Gastrocnemius medialis (tissue), 4 donors: ENCODE measurements around the gene CIB2. TPM values are rescaled to one million over a fixed set of nuclear protein-coding genes. Genes with fewer than 3 reads are reported as not detected.
A peak's percentile ranks its signal among the peaks of the same experiment; 100 is the strongest.

Experiments
- ATAC-seq, 2 donors: fragments of 150-250 bp; one replicate each; pipeline ENCODE4 v1.9.1; 2016
- DNase-seq, 2 donors: peaks; one replicate each; pipeline ENCODE4 v3.0.0-alpha.2; 2019
- H3K27ac ChIP-seq, 4 donors: fragments of 200-600 bp; sonication (generic); 1 replicate in 1 of 4; 2 replicates in 3 of 4; pipeline ENCODE4 v1.5.1; 2016 to 2018; ENCODE audit warnings: mild to moderate bottlenecking in 2 of 4, moderate library complexity in 1 of 4
- H3K27me3 ChIP-seq, 3 donors: fragments of 200-600 bp; sonication (generic) in 2 of 3; 1 replicate in 1 of 3; 2 replicates in 2 of 3; pipeline versions ENCODE4 v1.5.1 to v1.6.0; 2016 to 2019; ENCODE audit warnings: mild to moderate bottlenecking in 1 of 3, moderate library complexity in 1 of 3
- H3K36me3 ChIP-seq, 2 donors: fragments of 200-600 bp; sonication (generic) in 1 of 2; one replicate each; pipeline ENCODE4 v1.5.1; 2017 to 2018
- H3K4me1 ChIP-seq, 2 donors: fragments of 200-600 bp; sonication (generic) in 1 of 2; one replicate each; pipeline ENCODE4 v1.5.1; 2016 to 2017; ENCODE audit warnings: mild to moderate bottlenecking in 2 of 2
- H3K4me3 ChIP-seq, 4 donors: fragments of 200-600 bp; sonication (generic) in 3 of 4; 1 replicate in 1 of 4; 2 replicates in 3 of 4; pipeline ENCODE4 v1.5.1; 2016 to 2019; ENCODE audit warnings: mild to moderate bottlenecking in 2 of 4
- H3K9me3 ChIP-seq, 3 donors: fragments of 200-600 bp; sonication (generic) in 2 of 3; 1 replicate in 1 of 3; 2 replicates in 2 of 3; pipeline ENCODE4 v1.5.1; 2016 to 2019
- CTCF ChIP-seq, 5 experiments: fragments of 450-650 bp in 3 of 5; fragments of 200-600 bp in 2 of 5; sonication (generic) in 2 of 5; IDR thresholded peaks in 4 of 5; conservative IDR thresholded peaks in 1 of 5; 1 replicate in 4 of 5; 2 replicates in 1 of 5; pipeline ENCODE4 v1.5.1; 2016 to 2019; ENCODE audit warnings: antibody characterized with exemption in 5 of 5, mild to moderate bottlenecking in 3 of 5, moderate library complexity in 3 of 5
- POLR2A ChIP-seq, 2 donors: fragments of 450-650 bp; IDR thresholded peaks; one replicate each; pipeline ENCODE4 v1.6.1; 2017; ENCODE audit warnings: antibody characterized with exemption in 2 of 2, mild to moderate bottlenecking in 2 of 2, moderate library complexity in 2 of 2
- in situ Hi-C, 4 donors: fragments of 200-750 bp; cut with MboI; loops; one replicate each; pipeline versions ENCODE4 v1.15.0 to v1.8.0; 2017; ENCODE audit warnings: low sequenced_read_pairs in 4 of 4
- intact Hi-C: fragments of 100-400 bp; cut with DNase I; formaldehyde crosslinking; loops from one replicate; pipeline ENCODE4 v1.15.1; 2023; ENCODE audit warnings: low total_unique reads
- total RNA-seq, 4 donors: library from RNA; depleted of rRNA; stranded (reverse); fragments of >200 nt; gene quantifications; one replicate each; pipeline versions ENCODE4 v1.1.0 to v1.2.3, GENCODE V29; 2016

Gene CIB2
- total RNA-seq, 4 donors from 2014 or later, result 5.6 to 14.4 (median 6.7) TPM

- peaks cover 15 to 25% of the 10 kb centered on the region in 2 donors for H3K4me1 ChIP-seq
- peak overlapping the region; percentile 70 to 83 (median 78) for H3K27ac ChIP-seq
- H3K4me3 ChIP-seq, result peak overlapping the region; percentile 65 to 84 (median 80)
- ATAC-seq (peak; percentile 16 to 18), DNase-seq (no peak)
- in situ Hi-C loops (no loop called here), intact Hi-C loops (loop anchor here (2.0 kb wide), 1 partner anchor 73 kb away; no protein-coding TSS in a partner anchor)
- no peaks in the 10 kb centered on the region for H3K9me3 ChIP-seq
- no peak for TF ChIP-seq POLR2A (IDR thresholded peaks at IDR 0.05)
- TF ChIP-seq CTCF (IDR thresholded peaks at IDR 0.05 in 4 of 5, conservative IDR thresholded peaks at IDR 0.05 in 1 of 5), result no peak
- H3K27me3 ChIP-seq, result no peaks in the 10 kb centered on the region
- H3K36me3 ChIP-seq, result no peaks in the 10 kb centered on the region
Measured at GRCh38 chr15:78077871-78078210, 53.4 kb downstream of the CIB2 start.

- ATAC-seq (peak; percentile 75 to 79), DNase-seq (peak; percentile 41 to 44)
- intact Hi-C loops (loop anchor here (2.0 kb wide), 1 partner anchor 72 kb away; no protein-coding TSS in a partner anchor), in situ Hi-C loops (no loop called here)
- Histone ChIP-seq H3K4me3 (peak within 1 kb of the TSS; percentile 80 to 89 (median 82)), H3K36me3 (no peaks in the 10 kb centered on the region), H3K27ac (peak within 1 kb of the TSS; percentile 70 to 83 (median 79)), H3K4me1 (peaks cover 17 to 27% of the 10 kb centered on the region in 2 donors), H3K9me3 (no peaks in the 10 kb centered on the region), H3K27me3 (no peaks in the 10 kb centered on the region)
- peak in 1 of 5 experiments; percentile 18 for TF ChIP-seq CTCF (IDR thresholded peaks at IDR 0.05 in 4 of 5, conservative IDR thresholded peaks at IDR 0.05 in 1 of 5)
- TF ChIP-seq POLR2A (IDR thresholded peaks at IDR 0.05), result peak; percentile 20 to 41
Measured at GRCh38 chr15:78077053-78077870, 54.0 kb downstream of the CIB2 start, which contains the start of gene TBC1D2B. TBC1D2B (minus strand) TSS chr15:78077711; CDS start chr15:78077652, 59 bp downstream.

- Histone ChIP-seq H3K4me1 (peaks cover 26 to 35% of the 10 kb centered on the region in 2 donors), H3K27me3 (no peaks in the 10 kb centered on the region), H3K9me3 (no peaks in the 10 kb centered on the region), H3K4me3 (peak overlapping the region; percentile 80 to 89 (median 82)), H3K36me3 (no peaks in the 10 kb centered on the region), H3K27ac (peak overlapping the region; percentile 65 to 83 (median 79))
- DNase-seq, result no peak
- TF ChIP-seq CTCF (IDR thresholded peaks at IDR 0.05 in 4 of 5, conservative IDR thresholded peaks at IDR 0.05 in 1 of 5) (no peak), POLR2A (IDR thresholded peaks at IDR 0.05) (no peak)
- ATAC-seq, result peak; percentile 7 to 20
- in situ Hi-C loops, result no loop called here
- intact Hi-C loops, result loop anchor here (2.0 kb wide), 1 partner anchor 72 kb away; no protein-coding TSS in a partner anchor
Measured at GRCh38 chr15:78076231-78077052, 54.8 kb downstream of the CIB2 start.

- H3K9me3 ChIP-seq, result no peaks in the 10 kb centered on the region
- TF ChIP-seq POLR2A (IDR thresholded peaks at IDR 0.05), result no peak
- TF ChIP-seq CTCF (IDR thresholded peaks at IDR 0.05 in 4 of 5, conservative IDR thresholded peaks at IDR 0.05 in 1 of 5), result no peak
- ATAC-seq (peak in 1 of 2 donors; percentile 40), DNase-seq (peak in 1 of 2 donors; percentile 35)
- H3K27ac ChIP-seq, result peak overlapping the region; percentile 65 to 83 (median 79)
- H3K4me3 ChIP-seq, result peak overlapping the region; percentile 80 to 89 (median 82)
- no peaks in the 10 kb centered on the region for H3K36me3 ChIP-seq
- intact Hi-C loops (loop anchor here (2.0 kb wide), 1 partner anchor 71 kb away; no protein-coding TSS in a partner anchor), in situ Hi-C loops (no loop called here)
- peaks cover 33 to 43% of the 10 kb centered on the region in 2 donors for H3K4me1 ChIP-seq
- no peaks in the 10 kb centered on the region for H3K27me3 ChIP-seq
Measured at GRCh38 chr15:78075490-78076230, 55.6 kb downstream of the CIB2 start.
